CD4-positive, alpha-beta T cell treated with Interleukin-17A for 1 hour (primary cell): Measurements from ENCODE around the gene TBC1D4.

Experiments used
- DNase-seq: peaks from one replicate; pipeline ENCODE4 v3.0.0-alpha.2; 2020

The TBC1D4 gene

GRCh38 chr13:75482070-75482819, at the start of gene TBC1D4:
TBC1D4 (minus strand) TSS chr13:75482169; CDS start chr13:75481767, 402 bp downstream.
- peak; percentile 56 for DNase-seq

GRCh38 chr13:75530549-75530961, 48.6 kb upstream of the TBC1D4 start:
- DNase-seq: no peak

GRCh38 chr13:75521956-75522355, 40.0 kb upstream of the TBC1D4 start:
- DNase-seq: no peak

GRCh38 chr13:75518439-75519088, 36.6 kb upstream of the TBC1D4 start:
- DNase-seq: no peak

- DNase-seq: no peak
These were observed 32.4 kb upstream of the TBC1D4 start for GRCh38 chr13:75514080-75514995.

- DNase-seq: no peak
These were observed 31.3 kb upstream of the TBC1D4 start for GRCh38 chr13:75513271-75513670.

GRCh38 chr13:75512253-75512652, 30.3 kb upstream of the TBC1D4 start:
- no peak for DNase-seq

- DNase-seq: no peak
These were observed 29.2 kb upstream of the TBC1D4 start for GRCh38 chr13:75511051-75511625.

GRCh38 chr13:75508002-75508548, 26.1 kb upstream of the TBC1D4 start:
- DNase-seq: no peak

GRCh38 chr13:75507027-75508001, 25.3 kb upstream of the TBC1D4 start:
- DNase-seq: no peak

- no peak for DNase-seq
These were observed 24.0 kb upstream of the TBC1D4 start for GRCh38 chr13:75506018-75506417.

- no peak for DNase-seq
These were observed 23.4 kb upstream of the TBC1D4 start for GRCh38 chr13:75505327-75505726.

- no peak for DNase-seq
These were observed 14.0 kb upstream of the TBC1D4 start for GRCh38 chr13:75495938-75496337.

- DNase-seq: no peak
These were observed 12.5 kb upstream of the TBC1D4 start for GRCh38 chr13:75494491-75494890.

- no peak for DNase-seq
These were observed 11.2 kb upstream of the TBC1D4 start for GRCh38 chr13:75493156-75493555.

- no peak for DNase-seq
These were observed 10.4 kb upstream of the TBC1D4 start for GRCh38 chr13:75492389-75492788.

- no peak for DNase-seq
These were observed 9.4 kb upstream of the TBC1D4 start for GRCh38 chr13:75491376-75491775.

GRCh38 chr13:75489502-75490263, 7.7 kb upstream of the TBC1D4 start:
- DNase-seq: no peak

- DNase-seq: no peak
These were observed 4.4 kb upstream of the TBC1D4 start for GRCh38 chr13:75486146-75487062.
